ENCODE results near the gene EML5. TPM values are rescaled to one million over a fixed set of nuclear protein-coding genes. Genes with fewer than 3 reads are reported as not detected.

The EML5 gene
- total and polyA plus RNA-seq, 2 of the 13 experiments (the other 11 are each of a cell fraction or from before 2014, with no cell fraction given) = 0.11 TPM; not detected in 1

DNA sequence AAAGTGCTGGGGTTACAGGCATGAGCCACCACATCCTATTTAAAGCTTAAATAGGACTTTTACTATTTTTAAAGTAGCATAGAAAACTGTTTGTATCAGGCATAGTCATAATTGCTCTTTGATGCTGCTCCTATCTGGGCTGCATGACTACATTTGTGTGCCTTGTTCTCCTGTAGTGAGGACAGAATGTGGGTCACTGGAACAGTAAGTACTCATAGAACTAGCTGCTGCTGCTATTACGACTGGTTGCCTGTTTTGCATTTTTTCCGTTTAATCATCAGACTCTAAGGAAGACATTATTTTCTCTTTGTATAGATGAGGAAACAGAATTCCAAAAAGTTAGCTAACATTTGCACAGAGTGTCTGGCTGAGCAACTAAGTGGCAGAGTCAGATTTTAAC, 187.2 kb downstream of the EML5 start:
- Histone ChIP-seq H3K27ac (ENCODE audit: extremely low read length, insufficient read depth, low read length) (no peak overlapping the region), H3K9ac (ENCODE audit: insufficient read depth, low read depth, low read length) (no peak overlapping the region), H4K20me1 (ENCODE audit: insufficient read depth, low read length) (no peaks in the 10 kb centered on the region), H3K79me2 (ENCODE audit: insufficient read depth, low read length) (no peaks in the 10 kb centered on the region), H3K4me1 (ENCODE audit: insufficient read depth, low read length) (no peaks in the 10 kb centered on the region), H3K4me2 (ENCODE audit: low read depth, low read length) (no peak overlapping the region), H3K27me3 (ENCODE audit: control insufficient read depth in 1 of 2, insufficient read depth in 2 of 2, low read length in 2 of 2) (no peaks in the 10 kb centered on the region), H3K36me3 (replicated peaks in 1 of 2; ENCODE audit: control insufficient read depth in 1 of 2, insufficient read depth in 2 of 2, low read length in 2 of 2) (peaks cover 26 to 94% of the 10 kb centered on the region in 2 experiments), H2AFZ (ENCODE audit: low read length) (no peak overlapping the region), H3K4me3 (replicated peaks in 1 of 3; ENCODE audit: insufficient read depth in 1 of 3, low read depth in 2 of 3, low read length in 3 of 3) (no peak overlapping the region), H3K9me3 (ENCODE audit: low read length) (no peaks in the 10 kb centered on the region)
- POLR2A ChIA-PET = no interaction called here
- 98% methylated on average over 2 of the region's 2 CpGs for WGBS (ENCODE audit: low lambda C conversion rate)
- no peak for DNase-seq (ENCODE audit: low spot score)
- CTCF ChIA-PET (ENCODE audit: low intra/inter-chr PET ratio, low total read pairs) = no interaction called here
- in situ Hi-C loops (cut with HindIII; ENCODE audit: extremely low pct_ligation_motif_present, low pct_unique_long_range_greater_than_20kb) = no loop called here
- BruUV-seq (replicated peaks) = no TSS peak
- FAIRE-seq = no peak
- ATAC-seq = no peak
- intact Hi-C loops (cut with micrococcal nuclease; ENCODE audit: unreplicated experiment) = no loop called here
- TF ChIP-seq MAFF (IDR thresholded peaks at IDR 0.05; ENCODE audit: low read depth, low read length) (no peak), PPARG (CRISPR knock-in tag; conservative IDR thresholded peaks at IDR 0.05) (no peak), ZNF577 (CRISPR knock-in tag; IDR thresholded peaks at IDR 0.05; ENCODE audit: borderline replicate concordance, low read depth) (no peak), ZBTB3 (CRISPR knock-in tag; IDR thresholded peaks at IDR 0.05; ENCODE audit: borderline replicate concordance, low read depth) (no peak), ZNF3 (CRISPR knock-in tag; IDR thresholded peaks at IDR 0.05) (no peak), ATF1 (CRISPR knock-in tag; IDR thresholded peaks at IDR 0.05) (no peak), ZNF790 (CRISPR knock-in tag; IDR thresholded peaks at IDR 0.05; ENCODE audit: borderline replicate concordance) (no peak), MAFG (CRISPR knock-in tag; IDR thresholded peaks at IDR 0.05) (no peak), ZNF367 (CRISPR knock-in tag; IDR thresholded peaks at IDR 0.05; ENCODE audit: borderline replicate concordance) (no peak), ZFP90 (CRISPR knock-in tag; IDR thresholded peaks at IDR 0.05; ENCODE audit: borderline replicate concordance) (no peak), RAD21 (CRISPR knock-in tag; IDR thresholded peaks at IDR 0.05) (no peak), ISL2 (CRISPR knock-in tag; IDR thresholded peaks at IDR 0.05) (no peak), ZNF121 (CRISPR knock-in tag; IDR thresholded peaks at IDR 0.05) (no peak), HIVEP1 (CRISPR knock-in tag; IDR thresholded peaks at IDR 0.05) (no peak)
- TF ChIP-seq, protein P1, sequence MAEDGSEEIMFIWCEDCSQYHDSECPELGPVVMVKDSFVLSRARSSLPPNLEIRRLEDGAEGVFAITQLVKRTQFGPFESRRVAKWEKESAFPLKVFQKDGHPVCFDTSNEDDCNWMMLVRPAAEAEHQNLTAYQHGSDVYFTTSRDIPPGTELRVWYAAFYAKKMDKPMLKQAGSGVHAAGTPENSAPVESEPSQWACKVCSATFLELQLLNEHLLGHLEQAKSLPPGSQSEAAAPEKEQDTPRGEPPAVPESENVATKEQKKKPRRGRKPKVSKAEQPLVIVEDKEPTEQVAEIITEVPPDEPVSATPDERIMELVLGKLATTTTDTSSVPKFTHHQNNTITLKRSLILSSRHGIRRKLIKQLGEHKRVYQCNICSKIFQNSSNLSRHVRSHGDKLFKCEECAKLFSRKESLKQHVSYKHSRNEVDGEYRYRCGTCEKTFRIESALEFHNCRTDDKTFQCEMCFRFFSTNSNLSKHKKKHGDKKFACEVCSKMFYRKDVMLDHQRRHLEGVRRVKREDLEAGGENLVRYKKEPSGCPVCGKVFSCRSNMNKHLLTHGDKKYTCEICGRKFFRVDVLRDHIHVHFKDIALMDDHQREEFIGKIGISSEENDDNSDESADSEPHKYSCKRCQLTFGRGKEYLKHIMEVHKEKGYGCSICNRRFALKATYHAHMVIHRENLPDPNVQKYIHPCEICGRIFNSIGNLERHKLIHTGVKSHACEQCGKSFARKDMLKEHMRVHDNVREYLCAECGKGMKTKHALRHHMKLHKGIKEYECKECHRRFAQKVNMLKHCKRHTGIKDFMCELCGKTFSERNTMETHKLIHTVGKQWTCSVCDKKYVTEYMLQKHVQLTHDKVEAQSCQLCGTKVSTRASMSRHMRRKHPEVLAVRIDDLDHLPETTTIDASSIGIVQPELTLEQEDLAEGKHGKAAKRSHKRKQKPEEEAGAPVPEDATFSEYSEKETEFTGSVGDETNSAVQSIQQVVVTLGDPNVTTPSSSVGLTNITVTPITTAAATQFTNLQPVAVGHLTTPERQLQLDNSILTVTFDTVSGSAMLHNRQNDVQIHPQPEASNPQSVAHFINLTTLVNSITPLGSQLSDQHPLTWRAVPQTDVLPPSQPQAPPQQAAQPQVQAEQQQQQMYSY (CRISPR knock-in tag; IDR thresholded peaks at IDR 0.05) = no peak
- TF ChIP-seq, protein P2, sequence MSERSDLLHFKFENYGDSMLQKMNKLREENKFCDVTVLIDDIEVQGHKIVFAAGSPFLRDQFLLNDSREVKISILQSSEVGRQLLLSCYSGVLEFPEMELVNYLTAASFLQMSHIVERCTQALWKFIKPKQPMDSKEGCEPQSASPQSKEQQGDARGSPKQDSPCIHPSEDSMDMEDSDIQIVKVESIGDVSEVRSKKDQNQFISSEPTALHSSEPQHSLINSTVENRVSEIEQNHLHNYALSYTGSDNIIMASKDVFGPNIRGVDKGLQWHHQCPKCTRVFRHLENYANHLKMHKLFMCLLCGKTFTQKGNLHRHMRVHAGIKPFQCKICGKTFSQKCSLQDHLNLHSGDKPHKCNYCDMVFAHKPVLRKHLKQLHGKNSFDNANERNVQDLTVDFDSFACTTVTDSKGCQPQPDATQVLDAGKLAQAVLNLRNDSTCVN (CRISPR knock-in tag; IDR thresholded peaks at IDR 0.05; ENCODE audit: borderline replicate concordance) = no peak
- TF ChIP-seq, protein P3, sequence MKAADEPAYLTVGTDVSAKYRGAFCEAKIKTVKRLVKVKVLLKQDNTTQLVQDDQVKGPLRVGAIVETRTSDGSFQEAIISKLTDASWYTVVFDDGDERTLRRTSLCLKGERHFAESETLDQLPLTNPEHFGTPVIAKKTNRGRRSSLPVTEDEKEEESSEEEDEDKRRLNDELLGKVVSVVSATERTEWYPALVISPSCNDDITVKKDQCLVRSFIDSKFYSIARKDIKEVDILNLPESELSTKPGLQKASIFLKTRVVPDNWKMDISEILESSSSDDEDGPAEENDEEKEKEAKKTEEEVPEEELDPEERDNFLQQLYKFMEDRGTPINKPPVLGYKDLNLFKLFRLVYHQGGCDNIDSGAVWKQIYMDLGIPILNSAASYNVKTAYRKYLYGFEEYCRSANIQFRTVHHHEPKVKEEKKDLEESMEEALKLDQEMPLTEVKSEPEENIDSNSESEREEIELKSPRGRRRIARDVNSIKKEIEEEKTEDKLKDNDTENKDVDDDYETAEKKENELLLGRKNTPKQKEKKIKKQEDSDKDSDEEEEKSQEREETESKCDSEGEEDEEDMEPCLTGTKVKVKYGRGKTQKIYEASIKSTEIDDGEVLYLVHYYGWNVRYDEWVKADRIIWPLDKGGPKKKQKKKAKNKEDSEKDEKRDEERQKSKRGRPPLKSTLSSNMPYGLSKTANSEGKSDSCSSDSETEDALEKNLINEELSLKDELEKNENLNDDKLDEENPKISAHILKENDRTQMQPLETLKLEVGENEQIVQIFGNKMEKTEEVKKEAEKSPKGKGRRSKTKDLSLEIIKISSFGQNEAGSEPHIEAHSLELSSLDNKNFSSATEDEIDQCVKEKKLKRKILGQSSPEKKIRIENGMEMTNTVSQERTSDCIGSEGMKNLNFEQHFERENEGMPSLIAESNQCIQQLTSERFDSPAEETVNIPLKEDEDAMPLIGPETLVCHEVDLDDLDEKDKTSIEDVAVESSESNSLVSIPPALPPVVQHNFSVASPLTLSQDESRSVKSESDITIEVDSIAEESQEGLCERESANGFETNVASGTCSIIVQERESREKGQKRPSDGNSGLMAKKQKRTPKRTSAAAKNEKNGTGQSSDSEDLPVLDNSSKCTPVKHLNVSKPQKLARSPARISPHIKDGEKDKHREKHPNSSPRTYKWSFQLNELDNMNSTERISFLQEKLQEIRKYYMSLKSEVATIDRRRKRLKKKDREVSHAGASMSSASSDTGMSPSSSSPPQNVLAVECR (CRISPR knock-in tag; IDR thresholded peaks at IDR 0.05; ENCODE audit: borderline replicate concordance) = no peak
